GM19438 (cell line): Measurements from ENCODE around the gene TMPRSS11B.
"Not testable (repeated sequence)": the region's sequence is repeated elsewhere in the genome, so short reads cannot be mapped to it uniquely, and the experiment has no call there.

Experiments
- ATAC-seq: cut with Tn5 transposase; IDR thresholded peaks from one replicate; pipeline ENCODE4 v1.9.1; 2021; ENCODE audit warnings: low read depth; ENCODE audit not compliant: unreplicated experiment

The TMPRSS11B gene

GRCh38 chr4:68228568-68228967 is 16.9 kb downstream of the TMPRSS11B start:
- no peak for ATAC-seq

GRCh38 chr4:68218044-68218443 is 27.4 kb downstream of the TMPRSS11B start:
- no peak for ATAC-seq

GRCh38 chr4:68216501-68216900 is 29.0 kb downstream of the TMPRSS11B start:
- no peak for ATAC-seq

- ATAC-seq = no peak
Observed at GRCh38 chr4:68209003-68209402, 36.5 kb downstream of the TMPRSS11B start.

- not testable (repeated sequence) for ATAC-seq
Observed at GRCh38 chr4:68194305-68194704, 51.2 kb downstream of the TMPRSS11B start.

- no peak for ATAC-seq
Observed at GRCh38 chr4:68193194-68193593, 52.3 kb downstream of the TMPRSS11B start.

GRCh38 chr4:68187145-68187544 is 58.3 kb downstream of the TMPRSS11B start:
- no peak for ATAC-seq

- ATAC-seq = no peak
Observed at GRCh38 chr4:68184923-68185322, 60.6 kb downstream of the TMPRSS11B start.

GRCh38 chr4:68183417-68183816 is 62.1 kb downstream of the TMPRSS11B start:
- ATAC-seq = no peak

- no peak for ATAC-seq
Observed at GRCh38 chr4:68182382-68182820, 63.1 kb downstream of the TMPRSS11B start.

GRCh38 chr4:68180849-68181526 is 64.5 kb downstream of the TMPRSS11B start:
- no peak for ATAC-seq

GRCh38 chr4:68176904-68177303 is 68.6 kb downstream of the TMPRSS11B start:
- ATAC-seq = no peak
